RWPE1 (cell line): ENCODE data around the gene ZNF816.

Source experiments
- CTCF ChIA-PET: fragments of 350-600 bp; sonication (Branson Sonifier 250); formaldehyde crosslinking; extraction: SDS; loops from one replicate; lab custom pipeline; 2021; lab: Yijun Ruan, JAX
- POLR2A ChIA-PET: fragments of 400-600 bp; formaldehyde crosslinking; extraction: SDS; loops from one replicate; lab custom pipeline; 2020; ENCODE audit warnings: antibody characterized with exemption; ENCODE audit not compliant: low non-redundant PET; lab: Yijun Ruan, JAX
- DNase-seq: peaks from one replicate; pipeline ENCODE4 v3.0.0; 2012; ENCODE audit warnings: low spot score
- H3K27ac ChIP-seq: fragments of 450-650 bp; 2 replicates; pipeline ENCODE4 v1.5.1; 2017
- CTCF ChIP-seq: fragments of 450-650 bp; conservative IDR thresholded peaks from 2 replicates; pipeline ENCODE4 v1.5.1; 2017; ENCODE audit warnings: low read depth, mild to moderate bottlenecking

The ZNF816 gene

GRCh38 chr19:53004242-53004641 lies 41.6 kb upstream of the ZNF816 start:
- ChIA-PET CTCF (interaction anchor here (1.2 kb wide), 1 partner anchor 10 kb away, joined by 3 read pairs; no protein-coding TSS in a partner anchor), POLR2A (no interaction called here)
- no peak for DNase-seq
- no peak overlapping the region for H3K27ac ChIP-seq
- TF ChIP-seq CTCF: no peak

- ChIA-PET POLR2A (no interaction called here), CTCF (no interaction called here)
- TF ChIP-seq CTCF: no peak
- DNase-seq: no peak
- H3K27ac ChIP-seq: no peak overlapping the region
Observed at GRCh38 chr19:53002479-53002878, 39.8 kb upstream of the ZNF816 start.

DNA sequence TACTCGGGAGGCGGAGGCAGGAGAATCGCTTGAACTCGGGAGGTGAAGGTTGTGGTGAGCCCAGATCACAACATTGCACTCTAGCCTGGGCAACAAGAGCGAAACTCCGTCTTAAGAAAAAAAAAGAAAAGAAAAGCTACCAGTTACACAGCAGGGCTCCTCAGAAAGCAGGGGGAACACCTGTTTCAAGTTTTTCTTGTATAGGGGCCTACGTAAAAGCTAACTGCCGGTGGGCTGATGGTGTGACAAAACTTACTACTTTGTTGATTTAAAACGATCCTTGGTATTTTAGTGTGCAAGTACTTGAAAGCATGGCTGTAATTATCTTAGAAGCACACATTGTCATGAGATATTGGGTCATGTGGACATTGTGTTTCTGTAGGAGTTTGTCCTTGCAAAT lies 35.3 kb upstream of the ZNF816 start:
- CTCF ChIA-PET: no interaction called here

DNA sequence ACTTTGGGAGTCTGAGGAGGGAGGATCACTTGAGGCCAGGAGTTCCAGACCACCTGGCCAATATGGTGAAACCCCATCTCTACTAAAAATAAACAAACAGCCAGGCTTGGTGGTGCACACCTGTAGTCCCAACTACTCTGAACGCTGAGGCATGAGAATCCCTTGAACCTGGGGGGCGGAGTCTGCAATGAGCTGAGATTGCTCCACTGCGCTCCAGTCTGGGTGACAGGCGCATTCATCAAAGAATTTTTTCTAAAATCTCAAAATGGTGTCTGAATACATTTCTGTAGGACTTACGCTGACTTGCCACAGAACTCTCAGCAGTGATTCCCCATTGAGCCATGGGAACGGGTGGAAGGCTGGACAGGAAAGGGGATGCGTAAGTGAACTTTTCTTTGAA lies 33.0 kb upstream of the ZNF816 start:
- CTCF ChIA-PET: interaction anchor here (0.6 kb wide), 1 partner anchor 373 kb away, joined by 4 read pairs; no protein-coding TSS in a partner anchor
- no peak overlapping the region for H3K27ac ChIP-seq
- DNase-seq: no peak
- TF ChIP-seq CTCF: no peak
- POLR2A ChIA-PET: no interaction called here

More for the DNA sequence above, 35.3 kb upstream of the ZNF816 start:
- H3K27ac ChIP-seq: no peak overlapping the region
- DNase-seq: no peak
- POLR2A ChIA-PET: no interaction called here
- TF ChIP-seq CTCF: no peak

DNA sequence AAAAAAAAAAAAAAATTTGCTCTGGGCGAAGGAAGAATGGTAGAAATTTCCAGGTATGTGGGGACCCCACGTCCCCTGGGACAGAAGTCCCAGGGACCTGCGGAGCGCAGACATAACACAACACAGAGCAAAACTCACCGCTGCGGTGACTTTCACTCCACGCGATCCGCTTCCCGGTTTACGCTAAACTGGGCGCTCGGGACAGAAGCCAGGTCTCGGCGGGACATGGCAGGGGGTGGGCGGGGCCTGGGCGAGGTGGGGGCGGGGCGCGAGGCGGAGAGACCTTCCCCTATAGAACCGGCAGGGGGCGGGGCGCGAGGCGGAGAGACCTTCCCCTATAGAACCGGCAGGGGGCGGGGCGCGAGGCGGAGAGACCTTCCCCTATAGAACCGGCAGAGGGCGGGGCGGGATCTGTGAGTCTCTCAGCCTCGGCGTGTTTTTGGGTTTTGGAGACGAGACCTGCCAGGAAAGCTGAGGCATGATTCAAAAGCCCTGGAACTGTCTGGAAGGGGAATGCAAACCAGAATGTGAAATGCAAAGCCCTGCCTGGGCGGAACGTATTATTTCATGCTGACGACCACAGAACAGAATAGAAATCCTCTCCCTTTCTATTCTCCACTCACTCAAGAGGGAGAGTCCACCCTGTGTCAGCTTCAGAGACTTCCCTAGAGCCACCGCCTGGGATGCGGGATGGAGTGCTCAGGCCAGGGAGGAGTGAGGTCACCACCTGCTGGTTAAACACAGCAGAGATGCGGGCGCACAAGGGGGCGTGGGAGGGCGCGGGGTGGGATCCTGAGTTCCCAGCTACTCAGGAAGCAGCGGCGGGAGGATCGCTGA lies 30.9 kb upstream of the ZNF816 start:
- no peak for TF ChIP-seq CTCF
- POLR2A ChIA-PET: no interaction called here
- CTCF ChIA-PET: interaction anchor here (0.6 to 1.4 kb wide), 7 partner anchors 11 to 1637 kb away, joined by 3 to 5 read pairs (median 3); no protein-coding TSS in a partner anchor
- H3K27ac ChIP-seq: 0 out of 2 replicates have a peak overlapping the region, but pooled peaks have one; percentile 9
- DNase-seq: peak; percentile 62

DNA sequence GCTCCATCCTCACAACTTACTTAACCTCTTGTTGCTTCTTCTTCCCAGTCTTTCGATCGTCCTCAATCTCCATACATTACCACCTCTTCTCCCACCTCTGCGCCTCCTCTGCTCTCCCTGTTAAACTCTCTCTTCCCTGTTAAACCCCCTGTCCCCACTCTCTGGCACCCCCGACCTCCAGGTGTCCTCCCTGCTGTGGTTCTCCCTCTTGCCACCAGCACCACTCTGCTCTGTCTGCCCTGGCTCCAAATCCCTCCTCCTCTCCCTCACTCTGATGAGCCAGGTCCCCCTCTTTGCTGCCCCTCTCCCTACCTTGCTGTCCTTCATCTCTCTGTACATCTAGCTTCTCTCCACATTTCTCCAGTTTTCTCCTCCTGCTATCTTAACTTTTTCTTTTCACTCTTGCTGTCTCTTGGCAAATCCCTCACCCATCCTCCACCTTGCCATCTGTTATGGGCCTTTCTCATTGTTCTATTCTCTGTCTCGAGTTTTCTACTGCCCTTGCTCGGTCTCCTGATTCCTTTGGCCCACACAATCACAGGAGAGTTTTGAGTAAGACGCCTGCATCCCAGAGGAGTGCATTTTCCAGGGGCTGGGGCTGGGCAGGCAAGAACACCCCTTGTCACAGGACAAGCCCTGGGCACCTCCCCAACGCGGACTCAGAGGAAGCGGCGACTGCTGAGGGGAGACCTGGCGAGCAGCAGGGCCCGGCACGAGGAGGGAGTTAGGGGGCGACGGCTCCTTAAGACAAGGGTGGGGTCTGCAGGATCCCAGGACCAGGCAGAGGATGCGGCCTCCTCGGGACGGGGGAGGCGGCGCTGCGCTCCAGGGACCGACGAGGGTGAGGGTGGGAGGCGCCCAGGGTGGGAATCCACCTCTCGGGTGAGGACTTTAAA lies 29.7 kb upstream of the ZNF816 start:
- POLR2A ChIA-PET: no interaction called here
- CTCF ChIA-PET: no interaction called here
- DNase-seq: no peak
- H3K27ac ChIP-seq: 0 out of 2 replicates have a peak overlapping the region, but pooled peaks have one; percentile 9
- no peak for TF ChIP-seq CTCF
